ENCODE results near the gene C2CD2L. TPM values are rescaled to one million over a fixed set of nuclear protein-coding genes. Genes with fewer than 3 reads are reported as not detected.

Gene C2CD2L
- total RNA-seq, 1 experiment from 2014 or later, result 5.6 TPM

DNA sequence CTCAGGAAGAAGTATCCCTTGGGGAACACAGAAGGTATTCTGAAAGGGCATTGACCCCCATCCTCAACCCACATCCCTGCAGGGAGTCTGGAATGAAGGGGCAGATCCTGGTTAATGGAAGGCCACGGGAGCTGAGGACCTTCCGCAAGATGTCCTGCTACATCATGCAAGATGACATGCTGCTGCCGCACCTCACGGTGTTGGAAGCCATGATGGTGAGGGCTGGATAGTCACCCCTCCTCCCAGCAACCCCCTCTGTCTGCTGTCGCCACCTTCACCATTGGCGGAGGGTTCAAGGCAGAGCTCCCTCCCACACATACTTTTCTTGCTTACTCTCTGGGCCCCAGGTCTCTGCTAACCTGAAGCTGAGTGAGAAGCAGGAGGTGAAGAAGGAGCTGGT lies 47.0 kb downstream of the C2CD2L start:
- Histone ChIP-seq H4K20me1 (ENCODE audit: control insufficient read depth, insufficient read depth, insufficient read length) (no peaks in the 10 kb centered on the region), H3K18ac (ENCODE audit: insufficient read length, low read depth, low read length) (no peak overlapping the region), H3K9me3 (ENCODE audit: control insufficient read depth, low read depth, low read length) (no peaks in the 10 kb centered on the region), H3K4ac (ENCODE audit: low read depth, low read length) (no peak overlapping the region), H2BK15ac (ENCODE audit: low read depth, low read length) (no peak overlapping the region), H2BK20ac (ENCODE audit: low read depth, low read length, poor library complexity, severe bottlenecking) (no peak overlapping the region), H4K91ac (ENCODE audit: insufficient read length, low read depth, low read length) (no peak overlapping the region), H3K23ac (ENCODE audit: insufficient read length, low read depth, low read length) (no peak overlapping the region), H2AK5ac (ENCODE audit: insufficient read length, low read length) (no peak overlapping the region), H3K27ac (ENCODE audit: insufficient read length, low read depth, low read length) (no peak overlapping the region), H3T11ph (ENCODE audit: low read length) (no peak overlapping the region), H3K14ac (ENCODE audit: insufficient read depth, low read length) (no peak overlapping the region), H3K4me2 (ENCODE audit: insufficient read depth, insufficient read length, low read length) (no peak overlapping the region), H2BK12ac (ENCODE audit: insufficient read length, low read depth, low read length) (no peak overlapping the region), H3K4me1 (ENCODE audit: insufficient read depth, low read length) (no peaks in the 10 kb centered on the region), H2BK120ac (ENCODE audit: low read depth, low read length, poor library complexity, severe bottlenecking) (no peak overlapping the region), H4K5ac (ENCODE audit: insufficient read length, low read depth, low read length) (no peak overlapping the region), H3K56ac (ENCODE audit: insufficient read length, low read depth, low read length) (no peak overlapping the region), H3K9ac (ENCODE audit: extremely low read depth, insufficient read length, low read length) (no peak overlapping the region), H2AFZ (ENCODE audit: low read length) (no peak overlapping the region), H3K23me2 (ENCODE audit: insufficient read length, low read depth, low read length, poor library complexity, severe bottlenecking) (peaks cover 9% of the 10 kb centered on the region), H3K79me1 (ENCODE audit: insufficient read depth, low read depth, low read length, poor library complexity, severe bottlenecking) (no peaks in the 10 kb centered on the region), H3K79me2 (ENCODE audit: insufficient read depth, low read length) (no peaks in the 10 kb centered on the region), H2BK5ac (ENCODE audit: insufficient read length, low read length) (no peak overlapping the region), H4K8ac (replicated peaks; ENCODE audit: insufficient read length, low read depth, low read length) (no peak overlapping the region), H3K27me3 (ENCODE audit: insufficient read depth, low read length) (peaks cover 11% of the 10 kb centered on the region)
- Mint-ChIP-seq H3K27ac (no peak overlapping the region), H3K4me3 (no peak overlapping the region), H3K27me3 (ENCODE audit: low read depth) (peaks cover 50% of the 10 kb centered on the region), H3K4me1 (peaks cover 6 to 12% of the 10 kb centered on the region in 2 experiments; a peak in 3 of 4 replicates), H3K9me3 (no peaks in the 10 kb centered on the region), H3K36me3 (ENCODE audit: insufficient read depth in 1 of 3, low read depth in 3 of 3) (no peaks in the 10 kb centered on the region)
- WGBS (ENCODE audit: extremely low coverage, insufficient read length, low lambda C conversion rate), result no CpG with 5 or more reads among the region's 6 CpGs
- TF ChIP-seq, protein P1, sequence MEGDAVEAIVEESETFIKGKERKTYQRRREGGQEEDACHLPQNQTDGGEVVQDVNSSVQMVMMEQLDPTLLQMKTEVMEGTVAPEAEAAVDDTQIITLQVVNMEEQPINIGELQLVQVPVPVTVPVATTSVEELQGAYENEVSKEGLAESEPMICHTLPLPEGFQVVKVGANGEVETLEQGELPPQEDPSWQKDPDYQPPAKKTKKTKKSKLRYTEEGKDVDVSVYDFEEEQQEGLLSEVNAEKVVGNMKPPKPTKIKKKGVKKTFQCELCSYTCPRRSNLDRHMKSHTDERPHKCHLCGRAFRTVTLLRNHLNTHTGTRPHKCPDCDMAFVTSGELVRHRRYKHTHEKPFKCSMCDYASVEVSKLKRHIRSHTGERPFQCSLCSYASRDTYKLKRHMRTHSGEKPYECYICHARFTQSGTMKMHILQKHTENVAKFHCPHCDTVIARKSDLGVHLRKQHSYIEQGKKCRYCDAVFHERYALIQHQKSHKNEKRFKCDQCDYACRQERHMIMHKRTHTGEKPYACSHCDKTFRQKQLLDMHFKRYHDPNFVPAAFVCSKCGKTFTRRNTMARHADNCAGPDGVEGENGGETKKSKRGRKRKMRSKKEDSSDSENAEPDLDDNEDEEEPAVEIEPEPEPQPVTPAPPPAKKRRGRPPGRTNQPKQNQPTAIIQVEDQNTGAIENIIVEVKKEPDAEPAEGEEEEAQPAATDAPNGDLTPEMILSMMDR (conservative IDR thresholded peaks at IDR 0.05), result no peak
- no peak for DNase-seq

All from H9 (cell line).